ENCODE measurements around the gene AP3B2. TPM values are rescaled to one million over a fixed set of nuclear protein-coding genes. Genes with fewer than 3 reads are reported as not detected.

The AP3B2 gene
- polyA plus RNA-seq, 1 donor (not counting 4 experiments of a cell fraction or from before 2014, with no cell fraction given) = 0.25 TPM

GRCh38 chr15:82674873-82675272 is 34.8 kb downstream of the AP3B2 start:
- no peak for FAIRE-seq
- no peaks in the 10 kb centered on the region for H3K4me1 ChIP-seq (ENCODE audit: control insufficient read depth, extremely low read depth, insufficient read depth, low read length)
- TF ChIP-seq EZH2 (IDR thresholded peaks at IDR 0.05; ENCODE audit: low read length) = no peak
- TF ChIP-seq, protein P1, sequence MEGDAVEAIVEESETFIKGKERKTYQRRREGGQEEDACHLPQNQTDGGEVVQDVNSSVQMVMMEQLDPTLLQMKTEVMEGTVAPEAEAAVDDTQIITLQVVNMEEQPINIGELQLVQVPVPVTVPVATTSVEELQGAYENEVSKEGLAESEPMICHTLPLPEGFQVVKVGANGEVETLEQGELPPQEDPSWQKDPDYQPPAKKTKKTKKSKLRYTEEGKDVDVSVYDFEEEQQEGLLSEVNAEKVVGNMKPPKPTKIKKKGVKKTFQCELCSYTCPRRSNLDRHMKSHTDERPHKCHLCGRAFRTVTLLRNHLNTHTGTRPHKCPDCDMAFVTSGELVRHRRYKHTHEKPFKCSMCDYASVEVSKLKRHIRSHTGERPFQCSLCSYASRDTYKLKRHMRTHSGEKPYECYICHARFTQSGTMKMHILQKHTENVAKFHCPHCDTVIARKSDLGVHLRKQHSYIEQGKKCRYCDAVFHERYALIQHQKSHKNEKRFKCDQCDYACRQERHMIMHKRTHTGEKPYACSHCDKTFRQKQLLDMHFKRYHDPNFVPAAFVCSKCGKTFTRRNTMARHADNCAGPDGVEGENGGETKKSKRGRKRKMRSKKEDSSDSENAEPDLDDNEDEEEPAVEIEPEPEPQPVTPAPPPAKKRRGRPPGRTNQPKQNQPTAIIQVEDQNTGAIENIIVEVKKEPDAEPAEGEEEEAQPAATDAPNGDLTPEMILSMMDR (optimal IDR thresholded peaks at IDR 0.05 in 1 of 3, IDR thresholded peaks at IDR 0.05 in 1 of 3, conservative IDR thresholded peaks at IDR 0.05 in 1 of 3; ENCODE audit: extremely low read depth in 1 of 3, insufficient read depth in 2 of 3, low read length in 3 of 3) = no peak
- H3K9me3 ChIP-seq (ENCODE audit: control insufficient read depth, low read depth, low read length) = no peaks in the 10 kb centered on the region
- H3K79me2 ChIP-seq (ENCODE audit: control insufficient read depth, insufficient read depth, low read length) = no peaks in the 10 kb centered on the region
- no peak overlapping the region for H2AFZ ChIP-seq (ENCODE audit: control insufficient read depth, low read length)
- no peaks in the 10 kb centered on the region for H3K27me3 ChIP-seq (ENCODE audit: control insufficient read depth, extremely low read depth, insufficient read depth, low read length)
- no peak overlapping the region for H3K9ac ChIP-seq (ENCODE audit: control insufficient read depth, extremely low read depth, insufficient read depth, low read length)
- no peak overlapping the region for H3K27ac ChIP-seq (ENCODE audit: control insufficient read depth, insufficient read depth, low read length)
- DNase-seq (ENCODE audit: low read depth, low spot score) = no peak
- H4K20me1 ChIP-seq (ENCODE audit: control insufficient read depth, extremely low read depth, insufficient read depth, low read length) = no peaks in the 10 kb centered on the region
- no peaks in the 10 kb centered on the region for H3K36me3 ChIP-seq (ENCODE audit: control insufficient read depth in 2 of 2, extremely low read depth in 1 of 2, insufficient read depth in 2 of 2, low read length in 2 of 2)
- dilution Hi-C loops (cut with MboI; ENCODE audit: extremely low pct_ligation_motif_present, low sequenced_read_pairs) = no loop called here
- no peak overlapping the region for H3K4me3 ChIP-seq (ENCODE audit: control insufficient read depth in 2 of 3, extremely low read depth in 1 of 3, insufficient read depth in 2 of 3, low read depth in 1 of 3, low read length in 3 of 3)
- no peak overlapping the region for H3K4me2 ChIP-seq (ENCODE audit: control insufficient read depth, extremely low read depth, insufficient read depth, low read depth, low read length)
- H3K9me1 ChIP-seq (ENCODE audit: control insufficient read depth, extremely low read depth, insufficient read depth, low read length) = no peaks in the 10 kb centered on the region

DNA sequence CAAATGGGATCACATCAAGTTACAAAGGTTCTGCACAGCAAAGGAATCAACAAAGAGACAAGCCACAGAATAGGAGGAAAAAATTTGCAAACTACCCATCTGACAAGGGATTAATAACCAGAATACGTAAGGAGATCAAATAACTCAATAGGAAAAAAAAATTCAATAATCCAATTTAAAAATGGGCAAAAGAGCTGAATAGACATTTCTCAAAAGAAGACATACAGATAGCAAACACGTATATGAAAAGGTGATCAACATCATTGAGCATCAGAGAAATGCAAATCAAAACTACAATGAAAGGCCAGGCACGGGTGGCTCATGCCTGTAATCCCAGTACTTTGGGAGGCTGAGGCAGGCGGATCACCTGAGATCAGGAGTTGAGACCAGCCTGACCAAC is 39.0 kb downstream of the AP3B2 start:
- H2AFZ ChIP-seq (ENCODE audit: control insufficient read depth, low read length) = no peak overlapping the region
- peaks cover 3% of the 10 kb centered on the region for H3K27me3 ChIP-seq (ENCODE audit: control insufficient read depth, extremely low read depth, insufficient read depth, low read length)
- no peaks in the 10 kb centered on the region for H3K4me1 ChIP-seq (ENCODE audit: control insufficient read depth, extremely low read depth, insufficient read depth, low read length)
- no peaks in the 10 kb centered on the region for H3K36me3 ChIP-seq (ENCODE audit: control insufficient read depth in 2 of 2, extremely low read depth in 1 of 2, insufficient read depth in 2 of 2, low read length in 2 of 2)
- dilution Hi-C loops (cut with MboI; ENCODE audit: extremely low pct_ligation_motif_present, low sequenced_read_pairs) = no loop called here
- H3K27ac ChIP-seq (ENCODE audit: control insufficient read depth, insufficient read depth, low read length) = no peak overlapping the region
- no peak overlapping the region for H3K9ac ChIP-seq (ENCODE audit: control insufficient read depth, extremely low read depth, insufficient read depth, low read length)
- no peaks in the 10 kb centered on the region for H3K9me1 ChIP-seq (ENCODE audit: control insufficient read depth, extremely low read depth, insufficient read depth, low read length)
- no peaks in the 10 kb centered on the region for H3K79me2 ChIP-seq (ENCODE audit: control insufficient read depth, insufficient read depth, low read length)
- DNase-seq (ENCODE audit: low read depth, low spot score) (no peak), FAIRE-seq (no peak)
- TF ChIP-seq, protein P1 (optimal IDR thresholded peaks at IDR 0.05 in 1 of 3, IDR thresholded peaks at IDR 0.05 in 1 of 3, conservative IDR thresholded peaks at IDR 0.05 in 1 of 3; ENCODE audit: extremely low read depth in 1 of 3, insufficient read depth in 2 of 3, low read length in 3 of 3) = no peak
- no peak for TF ChIP-seq EZH2 (IDR thresholded peaks at IDR 0.05; ENCODE audit: low read length)
- H4K20me1 ChIP-seq (ENCODE audit: control insufficient read depth, extremely low read depth, insufficient read depth, low read length) = no peaks in the 10 kb centered on the region
- no peaks in the 10 kb centered on the region for H3K9me3 ChIP-seq (ENCODE audit: control insufficient read depth, low read depth, low read length)
- no peak overlapping the region for H3K4me2 ChIP-seq (ENCODE audit: control insufficient read depth, extremely low read depth, insufficient read depth, low read depth, low read length)
- H3K4me3 ChIP-seq (ENCODE audit: control insufficient read depth in 2 of 3, extremely low read depth in 1 of 3, insufficient read depth in 2 of 3, low read depth in 1 of 3, low read length in 3 of 3) = no peak overlapping the region
